NCI-H2171 treated with DMSO at 0.1 percent for 48 hours (cell line): ENCODE data around the gene ECI1.

Experiments used
- DNase-seq: peaks from one replicate; lab custom pipeline; 2025; lab: John Stamatoyannopoulos, UW

The ECI1 gene, protein sequence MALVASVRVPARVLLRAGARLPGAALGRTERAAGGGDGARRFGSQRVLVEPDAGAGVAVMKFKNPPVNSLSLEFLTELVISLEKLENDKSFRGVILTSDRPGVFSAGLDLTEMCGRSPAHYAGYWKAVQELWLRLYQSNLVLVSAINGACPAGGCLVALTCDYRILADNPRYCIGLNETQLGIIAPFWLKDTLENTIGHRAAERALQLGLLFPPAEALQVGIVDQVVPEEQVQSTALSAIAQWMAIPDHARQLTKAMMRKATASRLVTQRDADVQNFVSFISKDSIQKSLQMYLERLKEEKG

DNA sequence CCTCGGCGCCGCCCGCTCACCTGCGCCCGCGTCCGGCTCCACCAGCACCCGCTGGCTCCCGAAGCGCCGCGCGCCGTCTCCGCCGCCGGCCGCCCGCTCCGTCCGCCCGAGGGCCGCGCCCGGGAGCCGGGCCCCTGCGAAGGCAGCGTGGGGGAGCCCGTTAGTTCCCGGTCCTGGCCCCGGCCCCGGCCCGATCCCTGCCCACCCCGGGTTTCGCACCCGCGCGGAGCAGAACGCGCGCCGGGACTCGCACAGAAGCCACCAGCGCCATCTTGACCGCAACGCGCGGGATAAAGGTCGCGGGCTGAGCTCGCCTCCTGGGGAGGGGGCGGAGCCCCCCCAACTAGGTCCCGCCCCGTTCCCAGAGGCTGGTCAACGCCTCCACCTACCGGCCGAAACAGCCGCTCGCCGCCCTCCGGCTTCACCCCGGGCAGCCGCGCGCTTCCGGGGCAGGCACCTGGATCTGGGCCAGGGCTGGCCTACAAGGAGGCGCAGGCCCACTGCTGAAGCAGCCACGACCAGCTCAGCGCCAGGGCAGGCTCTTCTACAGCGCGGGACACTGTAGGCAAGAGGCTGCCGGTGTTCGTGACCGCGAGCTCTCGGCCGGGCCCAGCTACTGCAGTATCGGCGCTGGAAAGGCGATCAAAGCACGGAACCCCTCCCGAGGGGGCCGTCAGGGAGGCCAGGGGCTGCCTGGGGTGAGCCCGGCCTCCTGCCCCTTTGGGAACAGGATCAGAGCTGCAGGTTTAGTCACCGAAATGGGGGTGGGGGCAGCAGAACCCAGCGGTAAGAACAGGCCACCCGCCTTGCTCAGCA lies at the start of gene ECI1:
ECI1 (minus strand) TSS at position 292 of the 816 bp plus-strand sequence; CDS start at position 271, 21 bp downstream.
- peak; percentile 80 for DNase-seq

DNA sequence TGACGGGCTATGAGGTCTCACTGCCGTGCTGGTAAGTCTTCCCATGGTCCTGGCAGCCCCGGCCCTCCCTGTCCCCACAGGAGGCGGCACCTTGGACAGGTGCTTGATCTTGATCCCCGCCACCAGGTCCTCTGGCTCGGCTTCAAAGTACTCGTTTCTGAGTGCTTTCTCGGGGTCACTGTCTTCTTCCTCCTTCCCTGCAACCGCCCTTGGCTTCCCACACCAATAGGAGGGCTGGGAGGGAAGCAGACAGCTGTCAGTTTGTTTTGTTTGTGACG lies 48.5 kb upstream of the ECI1 start:
- no peak for DNase-seq

DNA sequence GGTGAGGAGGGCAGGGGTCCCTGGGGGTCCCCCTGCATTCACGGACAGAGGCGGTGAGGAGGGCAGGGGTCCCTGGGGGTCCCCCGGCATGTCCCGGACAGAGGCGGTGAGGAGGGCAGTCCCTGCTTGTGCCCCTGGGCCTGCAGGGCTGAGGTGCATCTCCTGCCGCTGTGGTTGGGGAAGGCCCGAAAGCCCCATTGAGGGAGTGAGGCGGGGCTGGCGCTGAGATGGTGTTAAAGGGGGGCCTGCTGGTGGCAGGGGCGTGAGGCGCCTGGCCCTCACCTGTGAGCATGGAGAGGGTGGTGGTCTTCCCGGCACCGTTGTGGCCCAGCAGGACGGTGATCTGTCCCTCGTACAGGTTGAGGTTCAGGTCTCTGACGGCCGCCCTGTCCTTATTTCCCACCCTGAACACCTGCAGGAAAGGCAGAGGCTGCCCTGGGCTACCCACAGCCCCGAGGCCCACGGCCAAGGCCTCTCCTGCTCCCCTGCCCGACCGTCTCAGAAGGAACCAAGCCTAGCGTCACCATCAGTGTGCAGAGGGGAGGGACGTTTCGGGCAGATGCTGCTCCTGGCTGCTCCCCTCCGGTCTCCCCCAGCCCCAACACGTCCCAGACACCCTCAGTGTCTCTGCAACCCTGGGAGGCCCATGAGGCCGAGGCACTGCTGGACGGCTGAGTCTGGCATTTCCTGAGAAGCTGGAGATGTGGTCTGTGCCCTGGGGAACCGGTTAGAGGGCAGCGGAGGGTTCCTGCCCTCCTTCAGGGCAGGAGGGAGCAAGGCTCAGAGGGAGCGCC lies 47.9 kb upstream of the ECI1 start:
- no peak for DNase-seq

DNA sequence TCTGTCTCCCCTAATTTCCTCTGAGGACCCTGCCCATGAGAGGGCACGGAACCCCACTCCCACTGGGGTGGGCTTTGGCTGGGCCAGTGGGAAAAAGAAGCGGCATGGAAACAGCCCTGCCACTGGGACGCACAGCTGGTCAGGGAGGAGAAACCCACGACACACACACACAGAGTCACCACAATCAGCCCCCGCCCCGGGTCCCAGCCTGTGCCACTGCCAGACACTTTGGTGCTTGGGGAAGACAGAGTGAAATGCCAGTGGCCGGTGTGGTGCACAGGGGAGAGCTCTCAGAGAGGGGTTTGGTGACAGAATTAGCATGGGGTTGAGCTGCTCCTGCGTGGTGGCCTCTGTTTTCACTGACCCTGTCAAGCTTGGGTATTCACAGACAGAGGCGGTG lies 47.2 kb upstream of the ECI1 start:
- DNase-seq = no peak

DNA sequence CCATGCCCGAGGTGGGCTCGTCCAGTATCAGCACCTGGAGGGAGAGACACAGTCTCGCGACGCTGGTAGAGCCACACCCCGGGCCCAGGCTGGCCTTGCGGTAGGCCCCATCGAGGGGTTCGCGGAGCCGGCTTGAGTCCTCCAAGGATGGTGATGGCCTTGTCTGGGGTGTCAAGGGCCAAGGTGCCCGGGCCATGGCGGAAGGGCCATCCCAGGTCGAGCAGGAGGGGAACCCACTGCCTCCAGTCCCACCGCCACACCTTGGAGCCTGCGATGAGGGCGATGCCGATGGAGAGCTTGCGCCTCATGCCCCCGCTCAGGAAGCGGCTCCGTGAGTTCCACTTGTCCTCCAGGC lies 46.1 kb upstream of the ECI1 start:
- no peak for DNase-seq

DNA sequence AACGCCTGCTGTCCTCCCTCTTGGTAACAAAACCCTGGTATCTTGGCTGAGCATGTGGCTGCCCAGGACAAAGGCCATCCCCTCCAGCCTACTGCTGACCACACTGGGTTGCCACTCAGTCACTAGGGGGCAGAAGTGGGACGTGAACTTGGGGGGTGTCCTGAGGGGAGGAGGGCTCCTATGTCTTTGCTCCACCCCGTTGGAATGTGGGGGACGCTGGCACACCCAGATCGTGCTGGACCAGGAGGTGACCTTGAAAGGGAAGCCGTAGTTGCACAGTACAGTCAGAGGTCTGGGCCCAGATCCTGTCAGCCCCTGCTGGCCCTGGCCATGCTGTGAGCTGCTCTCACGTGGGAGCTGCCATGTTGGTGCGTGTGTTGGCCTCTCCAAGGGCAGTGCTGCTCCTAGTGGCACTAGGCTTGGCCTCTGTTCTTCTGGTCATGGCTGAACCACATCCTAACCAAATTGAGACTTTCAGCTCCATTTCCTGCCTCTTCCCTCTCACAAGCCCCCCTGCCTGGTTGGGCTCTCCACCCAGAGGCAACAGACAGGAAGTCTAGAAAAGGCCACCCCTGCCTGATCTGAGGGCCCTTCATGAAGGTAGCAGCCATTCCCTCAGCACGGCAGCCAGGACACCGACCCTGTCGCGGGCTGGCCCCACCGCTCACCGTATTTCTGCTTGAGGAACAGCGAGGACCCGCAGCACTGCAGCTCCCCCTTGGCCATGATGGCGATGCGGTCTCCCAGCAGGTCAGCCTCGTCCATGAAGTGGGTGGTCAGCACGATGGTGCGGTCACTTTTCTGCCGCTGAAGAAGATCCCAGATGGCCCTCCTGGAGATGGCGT lies 45.5 kb upstream of the ECI1 start:
- DNase-seq = no peak

DNA sequence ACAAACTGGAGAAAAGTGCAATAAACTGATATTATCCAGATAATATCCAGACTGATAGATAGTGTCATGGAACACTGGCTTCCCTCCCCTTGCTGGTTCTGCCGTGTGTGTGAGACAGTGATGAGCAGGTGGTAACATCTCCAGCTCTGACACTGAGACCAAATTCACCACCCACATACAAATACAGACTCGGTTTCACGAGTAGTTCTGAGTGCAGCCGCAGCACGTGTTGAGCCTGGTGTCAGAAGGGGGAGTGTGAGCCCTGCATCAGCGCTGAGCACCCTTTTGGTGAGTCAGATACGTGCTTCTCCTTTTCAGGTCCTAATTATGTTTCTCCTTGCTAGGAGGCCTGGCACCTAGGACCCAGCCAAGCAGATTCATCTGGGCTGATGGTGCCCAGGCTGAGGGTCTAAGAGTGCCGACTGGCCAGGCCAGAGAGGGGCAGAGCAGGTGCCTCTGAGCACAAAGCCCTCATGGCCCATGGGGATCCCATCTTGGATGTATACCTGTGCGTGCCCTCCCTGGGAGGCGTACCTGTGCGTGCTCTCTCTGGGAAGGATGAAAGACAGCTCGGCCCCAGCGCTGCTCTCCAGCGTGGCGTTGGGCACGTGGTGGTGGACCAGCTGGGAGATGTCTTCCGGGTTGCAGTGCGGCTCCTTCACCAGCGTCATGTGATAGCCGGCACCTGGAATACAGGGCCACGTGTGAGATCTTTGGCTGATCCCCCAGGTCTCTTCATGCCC lies 43.8 kb upstream of the ECI1 start:
- no peak for DNase-seq

DNA sequence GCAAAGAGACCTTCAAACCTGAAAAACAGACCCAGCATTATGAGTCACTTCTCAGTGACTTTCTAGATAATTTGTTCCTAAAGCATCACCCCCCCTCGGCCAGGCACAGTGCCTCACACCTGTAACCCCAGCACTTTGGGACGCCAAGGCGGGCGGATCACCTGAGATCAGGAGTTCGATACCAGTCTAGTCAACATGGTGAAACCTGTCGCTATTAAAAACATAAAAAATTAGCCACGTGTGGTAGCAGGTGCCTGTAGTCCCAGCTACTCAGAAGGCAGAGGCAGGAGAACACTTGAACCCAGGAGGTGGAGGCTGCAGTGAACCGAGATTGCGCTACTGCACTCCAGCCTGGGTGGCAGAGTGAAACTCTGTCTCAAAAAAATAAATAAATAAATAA lies 40.8 kb upstream of the ECI1 start:
- no peak for DNase-seq

DNA sequence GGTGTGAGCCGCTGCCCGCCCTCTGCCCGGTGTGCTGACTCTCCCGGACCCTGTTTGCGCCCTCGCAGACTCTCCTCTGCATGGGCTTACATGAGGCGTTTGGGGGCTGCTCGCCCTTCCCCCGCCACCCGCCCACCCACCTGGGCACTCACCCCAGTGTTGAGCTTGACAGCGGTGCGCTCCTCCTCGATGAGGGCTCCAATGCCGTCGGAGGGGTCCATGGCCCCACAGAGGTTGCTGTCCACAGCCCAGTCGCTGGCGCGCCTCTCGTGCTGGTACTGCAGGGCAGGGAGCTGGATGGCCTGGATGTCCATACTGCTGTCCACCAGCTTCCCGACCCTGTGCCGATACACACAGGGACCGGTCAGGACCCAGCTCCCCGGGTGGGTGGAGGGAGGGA lies 37.9 kb upstream of the ECI1 start:
- DNase-seq = no peak

DNA sequence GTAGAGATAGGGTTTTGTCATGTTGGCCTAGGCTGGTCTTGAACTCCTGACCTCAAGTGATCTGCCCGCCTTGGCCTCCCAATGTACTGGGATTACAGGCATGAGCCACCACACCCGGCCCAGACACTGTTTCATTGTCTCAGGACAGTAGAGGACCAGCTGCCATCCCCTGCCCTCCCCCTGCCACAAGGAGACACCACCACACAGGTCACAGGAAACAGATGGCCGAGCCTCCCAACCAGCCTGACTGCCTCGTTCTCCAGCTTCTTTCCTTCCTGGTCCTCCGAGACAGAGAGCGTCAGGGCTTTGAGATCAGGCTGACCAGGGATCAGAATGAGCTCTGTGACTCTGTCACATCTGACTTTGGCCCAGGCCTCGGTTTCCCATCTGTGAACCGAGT lies 37.3 kb upstream of the ECI1 start:
- peak; percentile 2 for DNase-seq

DNA sequence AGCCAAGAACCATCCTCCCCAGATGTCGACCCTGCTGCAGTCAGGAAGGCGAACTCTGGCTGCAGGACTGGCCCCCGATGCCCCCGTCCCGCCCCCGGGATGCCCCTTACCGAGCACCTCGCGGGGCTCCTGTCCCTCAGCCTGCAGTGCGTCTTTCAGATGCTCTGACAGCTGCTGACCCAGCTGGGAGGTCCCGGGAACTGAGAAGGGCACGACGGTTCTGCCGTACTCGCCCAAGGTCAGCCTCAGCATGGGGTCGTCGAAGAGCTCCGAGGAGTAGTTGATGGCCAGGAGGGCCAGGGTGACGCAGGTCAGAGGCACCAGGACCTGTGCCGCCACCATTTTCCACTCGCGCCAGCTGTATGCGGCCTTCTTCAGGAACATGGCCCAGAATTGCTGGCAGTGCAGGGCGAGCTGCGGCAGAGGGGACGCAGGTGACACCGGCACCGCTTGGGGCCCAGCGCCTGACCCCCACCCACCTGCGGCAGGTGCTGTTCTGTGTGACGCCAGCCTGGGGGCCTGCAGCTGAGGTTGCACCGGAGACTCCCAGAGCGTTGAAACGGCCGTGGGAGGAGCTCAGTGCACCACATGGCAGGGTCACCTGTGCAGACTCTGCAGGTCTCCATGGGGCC lies 36.6 kb upstream of the ECI1 start:
- DNase-seq = no peak

DNA sequence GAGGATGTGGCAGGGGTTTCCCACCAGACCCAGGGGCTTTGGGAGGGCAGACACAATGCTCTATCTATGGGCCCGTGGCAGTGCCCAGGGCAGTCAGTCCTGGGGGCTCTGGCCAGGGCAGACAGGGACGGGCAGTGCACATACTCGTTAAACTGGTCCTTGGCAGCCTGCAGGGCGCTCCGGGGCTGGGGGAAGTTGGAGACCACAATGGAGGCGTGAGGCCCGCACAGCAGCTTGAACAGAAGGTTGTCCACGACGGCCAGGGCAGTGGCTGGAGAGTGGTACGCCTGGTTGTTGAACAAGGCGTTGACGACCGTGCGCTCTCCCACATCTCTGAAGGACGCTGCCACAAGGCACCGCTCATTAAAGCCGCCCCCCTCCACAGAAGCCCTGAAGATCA lies 35.2 kb upstream of the ECI1 start:
- no peak for DNase-seq

DNA sequence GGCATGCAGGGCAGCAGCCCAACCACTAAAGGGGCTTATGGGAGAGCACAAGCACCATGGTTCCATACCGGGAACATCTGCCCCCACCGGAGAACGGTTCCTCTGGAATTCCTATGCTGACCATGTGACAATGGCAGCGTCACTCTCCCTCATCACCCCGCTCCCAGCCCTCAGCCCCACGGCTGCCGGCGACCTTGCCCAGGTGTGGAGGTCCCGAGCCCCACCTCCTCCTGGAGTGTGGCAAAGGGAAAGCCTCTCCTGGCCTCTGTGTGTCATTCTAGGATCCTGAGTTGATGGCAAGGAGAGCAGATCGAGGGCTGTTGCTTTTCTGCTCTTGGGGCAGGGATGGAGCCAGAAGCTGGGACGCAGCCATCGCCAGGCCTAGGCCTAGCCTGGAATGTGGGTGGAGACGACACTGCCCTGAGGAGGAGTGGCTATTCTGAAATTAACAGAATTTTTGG lies 34.4 kb upstream of the ECI1 start:
- DNase-seq = no peak

DNA sequence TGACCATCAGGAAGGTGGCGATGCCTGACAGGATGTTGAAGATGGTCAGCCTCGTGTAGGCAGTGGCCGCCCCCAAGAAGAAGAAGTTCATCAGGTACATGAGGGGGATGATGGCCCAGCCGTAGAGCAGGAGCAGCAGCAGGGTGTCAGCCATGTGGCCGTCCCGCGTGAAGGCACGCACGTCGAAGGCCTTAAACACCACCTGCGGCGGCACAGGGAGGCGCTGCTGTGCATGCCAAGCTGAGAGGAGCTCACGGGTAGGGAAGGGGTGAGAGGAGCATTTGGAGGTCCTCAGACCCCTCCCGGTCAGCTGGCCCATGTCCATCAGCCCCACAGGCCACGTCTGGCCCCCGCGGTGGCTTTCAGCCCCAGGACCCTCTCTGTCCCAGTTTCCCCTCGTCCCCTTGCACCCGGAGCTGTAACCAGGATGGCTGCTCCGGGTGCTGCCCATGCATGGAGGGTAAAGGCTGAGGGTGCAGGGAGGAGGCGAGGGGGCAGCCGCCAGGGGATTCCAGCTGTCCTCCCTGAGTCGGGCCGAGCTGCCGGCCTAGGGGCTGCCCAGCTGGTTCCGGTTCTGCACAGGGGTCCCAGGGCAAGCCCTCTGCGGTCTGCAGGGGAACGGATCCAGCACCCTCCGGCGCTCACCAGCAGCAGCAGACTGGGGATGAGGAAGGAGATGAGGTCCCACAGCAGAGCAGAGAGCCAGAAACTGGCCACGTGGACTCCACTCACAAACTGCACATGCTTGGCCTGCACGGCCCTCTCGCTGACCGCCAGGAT lies 33.6 kb upstream of the ECI1 start:
- no peak for DNase-seq

DNA sequence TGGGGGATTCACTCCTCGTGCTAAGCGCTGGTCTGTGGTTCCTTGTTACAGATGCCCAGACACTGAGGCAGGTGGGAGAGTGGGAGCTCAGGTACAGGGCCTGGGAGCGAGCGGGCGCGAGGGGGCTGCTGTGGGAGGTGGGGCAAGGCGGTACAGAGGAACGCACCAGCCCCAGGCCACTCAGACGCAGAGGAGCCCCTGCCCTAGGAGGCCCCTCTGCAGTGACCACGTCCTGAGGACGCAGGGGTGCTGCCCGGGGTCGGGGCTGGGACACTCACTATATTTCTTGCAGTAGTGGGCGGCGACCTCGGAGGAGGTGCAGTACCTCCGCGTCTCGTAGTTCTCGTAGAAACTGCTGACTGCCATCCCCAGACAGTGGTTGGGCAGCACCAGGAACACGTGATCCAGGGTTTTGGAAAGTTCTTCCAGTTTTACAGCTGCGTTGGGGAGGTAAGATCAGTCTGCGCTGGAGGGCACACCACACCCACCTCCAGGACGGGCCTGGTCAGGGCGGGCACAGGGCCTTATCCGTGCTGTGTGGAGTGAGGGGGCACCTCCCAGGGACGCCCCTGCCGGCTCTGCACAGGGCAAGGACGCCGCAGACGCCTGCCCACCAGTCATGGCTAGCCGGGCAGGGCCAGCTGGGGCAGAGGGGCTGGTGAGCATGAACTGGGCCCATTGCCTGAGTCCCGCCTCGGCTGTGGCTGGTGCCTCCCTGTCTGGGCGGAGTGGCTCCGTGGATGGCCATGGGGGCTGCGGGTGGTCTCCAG lies 32.8 kb upstream of the ECI1 start:
- DNase-seq = no peak

DNA sequence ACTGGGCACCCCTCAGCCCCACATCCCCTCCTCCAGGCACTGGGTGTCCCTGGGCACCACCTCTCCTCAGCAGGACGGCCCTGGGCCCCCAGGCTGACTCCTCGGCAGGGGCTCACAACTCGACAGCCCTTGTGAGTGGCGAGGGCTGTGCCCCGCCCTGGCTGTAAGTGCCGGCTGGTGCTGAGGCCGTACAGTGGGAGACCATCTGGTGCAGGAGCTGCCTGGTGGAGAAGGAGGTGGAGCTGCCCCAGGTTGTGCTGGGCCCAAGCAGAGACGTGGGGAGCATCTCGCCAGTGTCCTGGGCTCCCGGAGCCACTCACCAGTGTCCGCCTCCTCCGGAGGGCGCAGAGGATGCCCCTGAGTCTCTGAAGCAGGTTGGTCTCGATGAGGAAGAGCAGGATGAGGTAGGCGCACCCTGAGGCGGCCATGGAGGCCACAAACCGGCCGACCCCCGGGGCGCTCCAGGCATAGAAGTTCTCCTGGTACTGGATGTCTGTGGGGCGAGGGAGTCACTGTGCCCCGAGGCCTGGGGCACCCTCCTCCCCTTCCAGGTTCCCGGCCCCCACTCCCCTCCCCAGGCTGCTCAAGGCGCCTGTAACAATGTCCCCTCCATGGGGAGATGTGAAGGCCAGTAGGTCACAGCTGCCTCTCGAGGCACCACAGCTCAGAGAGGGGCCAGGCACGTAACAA lies 31.6 kb upstream of the ECI1 start:
- peak; percentile 83 for DNase-seq

DNA sequence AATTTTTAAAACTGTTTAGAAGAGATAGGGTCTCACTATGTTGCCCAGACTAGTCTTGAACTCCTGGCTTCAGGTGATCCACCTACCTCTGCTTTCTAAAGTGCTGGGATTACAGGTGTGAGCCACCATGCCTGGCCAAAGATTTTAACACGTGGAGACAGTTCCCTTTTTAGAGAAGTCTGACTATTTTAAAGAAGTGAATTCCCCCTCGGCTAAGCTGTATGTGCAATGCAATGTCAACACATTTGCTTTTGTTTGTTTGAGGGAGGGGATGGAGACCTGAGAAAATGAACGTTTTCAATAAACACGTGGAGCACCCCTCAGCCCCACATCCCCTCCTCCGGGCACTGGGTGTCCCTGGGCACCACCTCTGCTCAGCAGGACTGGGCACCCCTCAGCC lies 30.9 kb upstream of the ECI1 start:
- no peak for DNase-seq

DNA sequence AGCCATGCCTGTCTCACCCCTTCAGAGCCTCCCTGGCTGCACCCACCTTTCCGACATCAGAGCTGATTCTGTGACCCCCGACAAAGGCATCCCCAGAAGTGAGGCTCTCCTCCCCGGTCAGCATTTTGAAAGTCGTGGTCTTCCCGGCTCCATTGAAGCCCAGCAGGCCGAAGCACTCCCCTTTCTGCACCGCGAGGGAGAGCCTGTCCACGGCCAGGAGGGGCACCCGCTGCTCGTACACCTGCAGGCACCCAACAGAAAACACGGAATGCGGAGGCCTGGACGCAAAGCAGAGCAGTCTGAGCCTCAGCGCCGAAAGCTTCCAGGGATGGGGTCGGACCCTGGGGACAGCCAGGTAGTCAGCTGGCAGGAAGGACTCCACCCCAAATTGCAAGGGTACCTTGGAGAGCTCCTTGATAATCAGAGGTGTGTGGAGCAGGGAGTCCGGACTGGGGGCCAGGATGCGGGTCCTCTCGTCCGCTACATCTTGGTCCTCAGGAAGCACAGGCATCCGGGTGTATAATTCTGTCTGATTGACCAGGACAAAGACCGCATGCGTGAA lies 29.7 kb upstream of the ECI1 start:
- no peak for DNase-seq
